ENCODE results near the gene GHITM. TPM values are rescaled to one million over a fixed set of nuclear protein-coding genes. Genes with fewer than 3 reads are reported as not detected.

The GHITM gene
- total RNA-seq, 1 donor from 2014 or later = 114 TPM

DNA sequence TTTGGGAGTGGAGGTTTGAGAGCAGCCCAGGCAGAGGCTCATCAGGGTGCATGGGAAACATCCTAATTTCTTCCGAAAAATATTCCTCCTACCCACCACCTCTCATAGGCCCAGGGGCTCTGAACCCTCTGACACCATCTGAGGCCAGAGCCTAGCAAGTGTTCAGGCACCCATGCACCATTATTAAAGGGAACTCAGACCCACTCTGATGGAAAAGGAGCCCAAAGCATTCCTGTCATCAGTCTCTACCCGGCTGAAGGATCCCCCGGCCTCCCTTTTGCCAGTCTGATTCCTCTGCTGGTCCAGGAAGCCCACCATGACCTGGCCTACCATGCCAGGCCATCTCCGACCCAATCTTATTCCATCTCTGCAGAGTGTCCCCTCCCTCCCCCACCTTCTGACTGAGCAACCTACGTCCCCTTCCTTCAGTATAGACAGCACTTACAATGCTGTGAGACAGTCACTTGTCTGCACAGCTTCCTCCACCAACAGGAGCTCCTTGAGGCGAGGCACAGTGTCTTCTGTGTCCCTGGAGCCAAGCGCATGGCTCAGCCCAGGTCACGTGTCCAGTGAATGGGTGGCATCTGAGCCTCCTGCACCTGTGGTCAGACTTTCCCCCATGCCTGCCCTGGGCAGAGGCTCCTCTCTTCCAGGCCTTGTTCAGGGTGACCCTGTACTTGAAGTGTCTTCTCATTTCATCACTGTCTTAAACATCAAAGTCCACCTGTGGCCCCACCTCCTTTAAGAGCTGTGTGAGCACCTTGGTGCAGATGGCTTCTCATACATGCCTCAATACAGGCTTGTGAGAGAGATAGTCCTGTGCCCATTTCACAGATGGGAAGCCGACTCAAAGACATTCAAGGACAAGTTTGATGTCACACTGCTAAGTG, 33.4 kb downstream of the GHITM start:
- H3K4me1 Mint-ChIP-seq (ENCODE audit: unreplicated experiment) = no peaks in the 10 kb centered on the region
- no peak for DNase-seq (ENCODE audit: extremely low spot score, unreplicated experiment)
- H3K36me3 Mint-ChIP-seq = no peaks in the 10 kb centered on the region
- H3K4me3 Mint-ChIP-seq = no peak overlapping the region
- TF ChIP-seq CTCF (conservative IDR thresholded peaks at IDR 0.05) = no peak
- H3K27ac Mint-ChIP-seq = no peak overlapping the region
- no peaks in the 10 kb centered on the region for H3K9me3 Mint-ChIP-seq
- no peaks in the 10 kb centered on the region for H3K27me3 Mint-ChIP-seq

GRCh38 chr10:84173501-84173929, 34.2 kb downstream of the GHITM start, which contains the start of gene GPR15LG:
TSS of gene GPR15LG (plus strand) at chr10:84173801. CDS start at chr10:84173852, 51 bp downstream.
- Mint-ChIP-seq H3K36me3 (no peaks in the 10 kb centered on the region), H3K4me1 (ENCODE audit: unreplicated experiment) (no peaks in the 10 kb centered on the region), H3K27ac (no peak within 1 kb of the TSS), H3K27me3 (no peaks in the 10 kb centered on the region), H3K4me3 (no peak within 1 kb of the TSS), H3K9me3 (no peaks in the 10 kb centered on the region)
- no peak for TF ChIP-seq CTCF (conservative IDR thresholded peaks at IDR 0.05)
- no peak for DNase-seq (ENCODE audit: extremely low spot score, unreplicated experiment)

- Mint-ChIP-seq H3K9me3 (no peaks in the 10 kb centered on the region), H3K27me3 (no peaks in the 10 kb centered on the region), H3K4me3 (no peak overlapping the region), H3K36me3 (no peaks in the 10 kb centered on the region), H3K4me1 (ENCODE audit: unreplicated experiment) (no peaks in the 10 kb centered on the region), H3K27ac (no peak overlapping the region)
- TF ChIP-seq CTCF (conservative IDR thresholded peaks at IDR 0.05) = no peak
- DNase-seq (ENCODE audit: extremely low spot score, unreplicated experiment) = peak; percentile 29
Measured at GRCh38 chr10:84175436-84175835, 36.1 kb downstream of the GHITM start.

DNA sequence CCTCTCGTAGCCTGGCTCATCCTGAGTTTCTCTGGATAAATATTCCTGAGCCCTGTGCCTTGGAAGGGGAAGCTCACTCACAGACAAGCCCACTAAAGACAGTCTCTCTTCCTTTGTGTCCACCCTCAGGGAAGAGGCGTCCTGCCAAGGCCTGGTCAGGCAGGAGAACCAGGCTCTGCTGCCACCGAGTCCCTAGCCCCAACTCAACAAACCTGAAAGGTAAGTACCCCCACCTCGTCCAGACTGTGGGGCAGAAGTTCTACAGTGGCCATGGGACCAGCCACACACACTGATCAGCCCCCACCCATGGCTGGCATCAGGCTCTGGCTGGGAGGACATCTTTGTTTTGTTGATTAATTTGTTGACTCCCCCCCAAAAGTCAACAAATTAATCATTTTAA, 37.0 kb downstream of the GHITM start:
- Mint-ChIP-seq H3K27ac (no peak overlapping the region), H3K36me3 (no peaks in the 10 kb centered on the region), H3K4me3 (no peak overlapping the region), H3K4me1 (ENCODE audit: unreplicated experiment) (no peaks in the 10 kb centered on the region), H3K27me3 (no peaks in the 10 kb centered on the region), H3K9me3 (no peaks in the 10 kb centered on the region)
- no peak for TF ChIP-seq CTCF (conservative IDR thresholded peaks at IDR 0.05)
- peak; percentile 24 for DNase-seq (ENCODE audit: extremely low spot score, unreplicated experiment)

DNA sequence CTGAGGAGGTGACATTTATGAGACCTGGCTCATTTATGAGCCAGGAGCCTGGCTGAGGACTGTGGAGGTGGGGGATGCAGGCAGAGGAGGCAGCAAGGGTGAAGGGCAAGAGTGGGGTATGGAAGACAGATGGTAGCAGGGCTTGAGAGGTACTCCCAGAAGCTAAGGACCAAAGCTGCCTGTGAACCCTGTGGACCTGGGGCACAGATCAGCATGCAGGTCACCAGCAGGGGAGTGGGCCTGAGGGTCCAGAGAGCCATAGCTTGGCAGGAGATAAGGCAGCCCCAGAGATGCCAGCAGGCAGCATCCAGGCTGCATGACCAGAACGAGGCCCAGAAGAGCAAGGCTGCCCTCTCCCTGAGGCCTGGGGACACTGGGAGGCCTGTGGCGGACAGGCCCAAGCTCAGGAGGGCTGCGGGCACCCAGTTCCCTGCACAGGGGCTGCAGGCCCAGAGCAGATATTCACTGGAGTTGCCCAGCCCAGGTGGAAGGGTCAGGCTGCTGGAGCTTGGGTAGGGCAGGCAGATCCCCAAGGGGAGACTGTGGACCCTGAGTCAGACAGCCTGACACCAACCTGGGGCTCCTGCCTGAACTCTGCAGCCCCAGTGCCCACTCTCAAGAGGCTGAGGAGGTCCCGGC, 37.6 kb downstream of the GHITM start:
- peak; percentile 50 for DNase-seq (ENCODE audit: extremely low spot score, unreplicated experiment)
- H3K27me3 Mint-ChIP-seq = no peaks in the 10 kb centered on the region
- no peak for TF ChIP-seq CTCF (conservative IDR thresholded peaks at IDR 0.05)
- H3K27ac Mint-ChIP-seq = no peak overlapping the region
- no peaks in the 10 kb centered on the region for H3K36me3 Mint-ChIP-seq
- H3K4me1 Mint-ChIP-seq (ENCODE audit: unreplicated experiment) = no peaks in the 10 kb centered on the region
- H3K4me3 Mint-ChIP-seq = no peak overlapping the region
- no peaks in the 10 kb centered on the region for H3K9me3 Mint-ChIP-seq
